ENCODE results near the gene SBF2.
"Not testable (repeated sequence)": the region's sequence is repeated elsewhere in the genome, so short reads cannot be mapped to it uniquely, and the experiment has no call there.

Gene SBF2

DNA sequence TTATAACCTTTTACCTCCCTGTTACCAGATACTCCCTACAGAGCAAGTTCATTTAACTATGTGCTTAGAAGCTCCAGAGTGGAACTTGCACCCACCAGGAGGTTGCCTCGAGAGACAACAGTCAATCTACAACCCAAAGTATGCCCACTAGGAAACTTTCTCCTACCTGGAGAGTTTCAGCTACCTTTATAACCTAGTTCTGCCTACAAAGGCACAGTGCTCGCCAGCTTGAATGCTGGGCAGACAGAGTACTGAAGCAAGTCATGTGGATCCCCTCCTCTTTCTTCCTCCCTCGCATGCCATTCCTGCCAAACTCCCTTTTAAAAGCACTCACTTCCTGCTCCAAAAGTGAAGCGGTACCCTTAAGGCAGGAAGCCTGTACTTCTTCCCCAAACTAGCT lies 371.2 kb downstream of the SBF2 start:
- Histone ChIP-seq H3K36me3 (ENCODE audit: insufficient read depth, low read length) (no peaks in the 10 kb centered on the region), H3K4me1 (ENCODE audit: insufficient read depth, low read length) (no peaks in the 10 kb centered on the region), H3K9me3 (ENCODE audit: low read length) (no peaks in the 10 kb centered on the region), H2AFZ (ENCODE audit: low read depth, low read length) (no peak overlapping the region), H3K4me3 (ENCODE audit: low read length) (no peak overlapping the region), H3K27me3 (ENCODE audit: insufficient read depth, low read length) (no peaks in the 10 kb centered on the region)

DNA sequence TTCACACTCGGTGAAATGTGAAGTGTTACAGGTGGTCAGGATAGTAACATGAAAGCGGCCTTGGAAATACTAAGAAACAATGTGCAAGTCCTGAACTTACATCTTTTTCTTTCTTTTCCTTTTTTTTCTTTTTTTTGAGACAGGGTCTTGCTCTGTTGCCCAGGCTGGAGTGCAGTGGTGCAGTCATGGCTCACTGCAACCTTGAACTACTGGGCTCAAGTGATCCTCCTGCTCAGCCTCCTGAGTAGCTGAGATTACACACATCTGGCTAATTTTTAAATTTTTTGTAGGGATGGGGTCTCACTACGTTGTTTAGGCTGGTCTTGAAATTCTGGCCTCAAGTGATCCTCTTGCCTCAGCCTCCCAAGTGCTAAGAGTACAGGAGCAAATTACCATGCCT lies 377.5 kb downstream of the SBF2 start:
- H3K27me3 ChIP-seq (ENCODE audit: insufficient read depth, low read length) = no peaks in the 10 kb centered on the region
- no peaks in the 10 kb centered on the region for H3K9me3 ChIP-seq (ENCODE audit: low read length)
- no peak overlapping the region for H3K4me3 ChIP-seq (ENCODE audit: low read length)
- H3K4me1 ChIP-seq (ENCODE audit: insufficient read depth, low read length) = no peaks in the 10 kb centered on the region
- H2AFZ ChIP-seq (ENCODE audit: low read depth, low read length) = no peak overlapping the region
- H3K36me3 ChIP-seq (ENCODE audit: insufficient read depth, low read length) = no peaks in the 10 kb centered on the region

DNA sequence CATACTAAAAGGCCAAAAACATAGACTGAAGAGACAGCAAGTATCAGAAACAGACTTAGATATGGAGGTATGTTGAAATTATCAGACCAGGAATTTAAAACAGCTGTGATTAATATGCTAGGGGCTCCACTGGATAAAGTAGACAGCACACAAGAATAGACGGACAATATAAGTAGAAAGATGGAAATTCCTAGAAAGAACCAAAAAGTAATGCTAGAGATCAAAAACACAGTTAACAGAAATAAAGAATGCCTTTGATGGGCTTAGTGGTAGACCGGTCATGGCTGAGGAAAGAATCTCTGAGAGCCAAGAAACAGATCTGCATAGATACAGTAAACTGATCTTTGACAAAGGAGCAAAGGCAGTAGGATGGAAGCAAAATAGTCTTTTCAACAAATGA lies 380.0 kb downstream of the SBF2 start:
- Histone ChIP-seq H3K4me3 (ENCODE audit: low read length) (no peak overlapping the region), H3K4me1 (ENCODE audit: insufficient read depth, low read length) (no peaks in the 10 kb centered on the region), H3K27me3 (ENCODE audit: insufficient read depth, low read length) (no peaks in the 10 kb centered on the region), H3K36me3 (ENCODE audit: insufficient read depth, low read length) (no peaks in the 10 kb centered on the region), H2AFZ (ENCODE audit: low read depth, low read length) (no peak overlapping the region), H3K9me3 (ENCODE audit: low read length) (no peaks in the 10 kb centered on the region)

DNA sequence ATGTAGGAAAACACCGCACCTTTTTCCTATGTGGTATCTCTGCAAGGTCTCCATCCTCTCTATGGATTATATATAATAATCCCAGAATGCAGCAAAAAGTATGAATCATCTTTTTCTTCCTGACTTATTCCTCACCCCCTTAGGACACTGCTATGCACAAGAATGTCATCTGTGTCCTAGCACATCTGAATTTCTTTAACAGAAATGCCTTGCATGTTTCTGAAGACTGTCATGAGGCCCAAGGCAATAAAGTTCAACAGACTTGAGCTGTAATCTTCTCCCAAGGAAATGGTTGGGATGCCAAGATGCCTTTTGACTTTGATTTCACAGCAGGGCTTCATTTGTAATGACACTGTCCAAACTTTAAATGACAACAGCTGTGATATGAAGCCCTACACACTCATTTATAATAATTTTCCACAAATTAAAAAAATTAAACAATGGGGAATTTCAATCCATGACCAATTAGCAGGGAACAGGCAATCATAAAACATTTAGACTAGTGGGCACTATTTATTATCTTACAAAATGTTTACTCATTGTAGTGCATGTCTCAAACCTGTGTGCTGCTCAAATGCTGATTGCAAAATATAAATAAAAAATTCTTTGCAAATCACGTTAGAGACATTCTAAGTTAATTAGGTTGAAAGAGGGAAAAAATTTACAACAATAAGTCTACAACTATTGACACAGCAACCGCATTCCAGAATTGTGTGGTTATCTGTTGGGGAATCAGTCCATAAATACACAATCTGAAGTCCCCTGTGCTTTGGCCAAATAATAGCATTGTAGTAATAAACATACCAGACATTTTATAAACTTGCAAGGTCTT lies 387.8 kb downstream of the SBF2 start:
- Histone ChIP-seq H2AFZ (ENCODE audit: low read depth, low read length) (no peak overlapping the region), H3K4me3 (ENCODE audit: low read length) (no peak overlapping the region), H3K36me3 (ENCODE audit: insufficient read depth, low read length) (no peaks in the 10 kb centered on the region), H3K9me3 (ENCODE audit: low read length) (no peaks in the 10 kb centered on the region), H3K4me1 (ENCODE audit: insufficient read depth, low read length) (peaks cover 11% of the 10 kb centered on the region), H3K27me3 (ENCODE audit: insufficient read depth, low read length) (no peaks in the 10 kb centered on the region)

DNA sequence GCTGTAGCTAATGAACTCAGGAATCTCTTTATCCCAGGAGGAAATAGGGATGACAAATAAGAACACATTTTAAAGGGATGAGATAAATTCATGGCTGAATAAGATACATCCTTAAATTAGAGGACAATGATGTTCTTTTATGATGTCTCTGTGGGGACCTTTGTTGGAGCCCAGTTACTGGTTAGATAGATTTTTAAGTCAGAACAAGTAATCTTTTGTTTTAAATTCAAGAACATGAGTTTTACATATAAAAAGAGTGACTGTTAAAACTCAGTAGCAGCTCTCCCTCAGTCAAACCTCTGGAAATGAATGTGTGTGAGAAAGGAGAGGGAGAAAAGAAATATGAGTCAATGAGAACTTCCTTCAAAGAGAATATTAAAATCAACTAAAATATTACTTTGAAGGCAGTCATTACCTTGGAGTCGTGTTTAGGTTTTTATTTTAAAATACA lies 388.5 kb downstream of the SBF2 start:
- Histone ChIP-seq H3K36me3 (ENCODE audit: insufficient read depth, low read length) (no peaks in the 10 kb centered on the region), H3K9me3 (ENCODE audit: low read length) (no peaks in the 10 kb centered on the region), H3K4me3 (ENCODE audit: low read length) (no peak overlapping the region), H3K27me3 (ENCODE audit: insufficient read depth, low read length) (no peaks in the 10 kb centered on the region), H3K4me1 (ENCODE audit: insufficient read depth, low read length) (peaks cover 11% of the 10 kb centered on the region), H2AFZ (ENCODE audit: low read depth, low read length) (no peak overlapping the region)

DNA sequence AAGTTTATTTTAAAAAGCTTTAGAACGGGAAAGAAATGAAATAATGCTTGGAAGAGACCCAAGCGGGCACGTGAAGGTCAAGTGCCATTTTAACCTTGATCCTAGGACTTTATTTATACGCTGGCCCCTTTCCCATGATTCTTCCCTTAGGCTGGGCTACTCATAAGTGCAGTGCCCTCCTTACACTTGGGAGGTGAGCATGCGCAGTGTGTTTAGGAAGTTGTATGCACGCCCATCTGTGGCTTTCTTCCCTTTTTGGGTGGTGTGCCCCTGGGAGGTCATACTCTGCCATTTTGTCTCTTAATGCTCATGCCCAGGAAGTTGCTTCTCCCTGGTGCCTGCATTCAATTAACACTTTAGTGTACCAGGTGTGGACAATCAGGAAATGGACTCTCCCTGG lies 390.4 kb downstream of the SBF2 start:
- Histone ChIP-seq H3K9me3 (ENCODE audit: low read length) (no peaks in the 10 kb centered on the region), H3K27me3 (ENCODE audit: insufficient read depth, low read length) (no peaks in the 10 kb centered on the region), H2AFZ (ENCODE audit: low read depth, low read length) (no peak overlapping the region), H3K4me3 (ENCODE audit: low read length) (no peak overlapping the region), H3K36me3 (ENCODE audit: insufficient read depth, low read length) (no peaks in the 10 kb centered on the region), H3K4me1 (ENCODE audit: insufficient read depth, low read length) (peaks cover 11% of the 10 kb centered on the region)

DNA sequence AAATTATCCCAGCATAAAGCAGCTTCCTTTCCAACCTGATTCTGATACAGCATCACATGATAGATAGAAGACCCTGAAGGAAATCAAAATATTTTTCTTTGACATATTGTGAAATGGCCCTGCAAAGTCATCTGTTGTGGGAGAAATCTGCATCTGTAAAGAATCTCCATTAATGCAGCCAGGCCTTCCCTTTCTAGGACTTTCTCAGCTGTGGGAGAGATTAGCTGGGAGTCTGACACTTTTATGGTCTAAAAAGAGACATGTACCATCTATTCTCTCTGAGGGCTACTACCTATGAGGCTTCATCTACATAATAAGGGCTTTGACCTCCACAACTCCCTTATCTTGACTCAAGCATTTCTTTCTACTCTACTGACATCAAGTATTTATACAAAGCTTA lies 392.1 kb downstream of the SBF2 start:
- Histone ChIP-seq H3K4me3 (ENCODE audit: low read length) (no peak overlapping the region), H3K36me3 (ENCODE audit: insufficient read depth, low read length) (no peaks in the 10 kb centered on the region), H3K9me3 (ENCODE audit: low read length) (no peaks in the 10 kb centered on the region), H3K4me1 (ENCODE audit: insufficient read depth, low read length) (peaks cover 11% of the 10 kb centered on the region), H3K27me3 (ENCODE audit: insufficient read depth, low read length) (no peaks in the 10 kb centered on the region), H2AFZ (ENCODE audit: low read depth, low read length) (no peak overlapping the region)

DNA sequence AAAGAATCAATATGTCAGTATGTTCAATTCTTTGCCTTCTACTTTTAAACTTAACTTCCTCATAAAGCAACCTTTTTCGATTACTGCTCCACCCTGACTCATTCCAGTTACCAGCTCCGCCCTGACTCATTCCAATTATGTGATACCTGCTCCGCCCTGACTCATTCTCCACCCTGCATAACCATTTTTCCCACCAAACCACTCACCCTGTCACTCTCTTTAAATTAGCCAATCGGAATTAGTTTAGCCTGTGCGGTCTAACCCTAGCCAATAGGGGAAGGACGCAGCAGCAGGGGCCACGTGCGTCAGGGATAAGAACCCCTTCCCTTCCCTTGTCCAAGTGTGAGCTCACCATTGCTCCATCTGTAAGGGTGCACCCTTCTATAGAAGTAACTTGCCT lies 393.8 kb downstream of the SBF2 start:
- H3K4me3 ChIP-seq (ENCODE audit: low read length); H3K36me3 ChIP-seq (ENCODE audit: insufficient read depth, low read length); H2AFZ ChIP-seq (ENCODE audit: low read depth, low read length); H3K4me1 ChIP-seq (ENCODE audit: insufficient read depth, low read length); H3K9me3 ChIP-seq (ENCODE audit: low read length); H3K27me3 ChIP-seq (ENCODE audit: insufficient read depth, low read length): not testable (repeated sequence)

DNA sequence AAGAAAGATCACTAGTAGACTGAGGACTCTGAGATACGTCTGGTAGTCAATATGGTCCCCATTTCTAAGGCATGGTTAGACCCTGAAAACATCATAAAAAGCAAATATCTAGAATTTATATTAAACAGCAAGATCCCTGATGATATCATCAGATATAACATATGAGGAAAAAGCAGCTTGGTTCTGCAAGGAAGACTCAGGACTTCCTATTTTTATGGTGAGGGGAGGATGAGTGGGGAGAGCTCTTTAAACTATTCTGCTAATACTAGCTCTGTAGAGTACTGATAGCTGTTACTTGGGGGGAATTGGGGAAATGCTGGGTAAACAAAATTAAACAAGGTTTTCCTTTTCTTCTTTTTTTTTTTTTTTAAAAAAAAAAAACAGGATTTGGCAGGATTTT lies 394.3 kb downstream of the SBF2 start:
- no peaks in the 10 kb centered on the region for H3K4me1 ChIP-seq (ENCODE audit: insufficient read depth, low read length)
- no peak overlapping the region for H3K4me3 ChIP-seq (ENCODE audit: low read length)
- no peaks in the 10 kb centered on the region for H3K27me3 ChIP-seq (ENCODE audit: insufficient read depth, low read length)

DNA sequence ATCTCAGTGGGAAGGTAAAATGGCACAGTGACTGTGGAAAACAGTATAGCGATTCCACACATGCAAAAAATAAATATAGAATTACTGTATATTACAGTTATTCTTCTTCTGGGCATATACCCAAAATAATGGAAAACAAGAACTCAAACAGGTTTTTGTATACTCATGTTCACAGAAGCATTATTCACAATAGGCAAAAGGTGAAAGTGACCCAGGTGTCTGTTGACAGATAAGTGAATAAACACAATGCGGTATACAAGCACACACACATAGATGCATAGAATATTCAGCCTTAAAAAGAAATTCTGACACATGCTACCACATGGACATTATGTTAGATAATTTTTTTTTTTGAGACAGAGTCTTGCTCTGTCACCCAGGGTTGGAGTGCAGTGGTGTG lies 397.1 kb downstream of the SBF2 start:
- peaks cover 3% of the 10 kb centered on the region for H3K36me3 ChIP-seq (ENCODE audit: insufficient read depth, low read length)
- no peak overlapping the region for H2AFZ ChIP-seq (ENCODE audit: low read depth, low read length)
- no peaks in the 10 kb centered on the region for H3K9me3 ChIP-seq (ENCODE audit: low read length)
- no peak overlapping the region for H3K4me3 ChIP-seq (ENCODE audit: low read length)
- H3K4me1 ChIP-seq (ENCODE audit: insufficient read depth, low read length) = no peaks in the 10 kb centered on the region
- no peaks in the 10 kb centered on the region for H3K27me3 ChIP-seq (ENCODE audit: insufficient read depth, low read length)

More for the DNA sequence above, 394.3 kb downstream of the SBF2 start:
- H2AFZ ChIP-seq (ENCODE audit: low read depth, low read length) = no peak overlapping the region
- H3K36me3 ChIP-seq (ENCODE audit: insufficient read depth, low read length) = peaks cover 3% of the 10 kb centered on the region
- no peaks in the 10 kb centered on the region for H3K9me3 ChIP-seq (ENCODE audit: low read length)

DNA sequence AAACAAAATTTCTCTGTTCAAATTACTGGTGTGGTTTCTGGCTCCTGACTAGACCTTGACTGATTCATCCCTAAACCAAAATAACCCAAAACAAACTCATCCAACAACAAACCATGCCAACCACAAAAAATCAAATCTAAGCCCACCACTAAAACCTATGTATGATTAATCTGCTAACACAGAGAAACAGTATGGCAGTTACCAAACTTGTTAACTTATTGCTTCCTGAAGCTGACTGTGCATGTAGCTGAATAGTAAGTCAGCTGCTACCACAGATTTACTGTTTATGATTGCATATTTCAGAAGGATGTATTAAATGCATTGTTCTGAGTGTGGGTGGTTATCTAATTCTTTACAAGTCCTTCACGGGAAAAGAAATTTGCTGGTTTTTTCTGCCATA lies 399.0 kb downstream of the SBF2 start:
- Histone ChIP-seq H3K4me1 (ENCODE audit: insufficient read depth, low read length) (no peaks in the 10 kb centered on the region), H3K27me3 (ENCODE audit: insufficient read depth, low read length) (no peaks in the 10 kb centered on the region), H3K9me3 (ENCODE audit: low read length) (no peaks in the 10 kb centered on the region), H3K36me3 (ENCODE audit: insufficient read depth, low read length) (peaks cover 3% of the 10 kb centered on the region), H2AFZ (ENCODE audit: low read depth, low read length) (no peak overlapping the region), H3K4me3 (ENCODE audit: low read length) (no peak overlapping the region)

DNA sequence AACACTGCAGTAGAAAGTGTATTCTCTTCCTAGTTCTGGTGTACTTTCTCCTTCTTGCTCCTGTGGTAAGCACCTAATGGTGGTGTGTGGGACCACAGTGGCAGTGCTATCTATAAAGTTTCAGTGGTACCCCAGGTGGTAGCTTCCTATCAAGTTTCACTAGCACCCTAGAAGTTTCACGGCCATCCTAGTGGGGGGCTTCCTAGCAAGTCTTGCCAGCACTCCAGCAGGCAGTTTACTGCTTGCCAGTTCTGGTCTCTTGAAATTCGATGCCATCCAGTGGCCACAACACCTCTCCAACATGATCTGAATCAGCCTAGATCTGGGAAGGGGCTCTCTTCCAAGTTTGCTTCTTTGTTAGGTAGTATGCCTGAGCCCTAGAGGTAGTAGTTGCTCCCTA lies 400.5 kb downstream of the SBF2 start:
- no peak overlapping the region for H3K4me3 ChIP-seq (ENCODE audit: low read length)
- no peak overlapping the region for H2AFZ ChIP-seq (ENCODE audit: low read depth, low read length)
- H3K9me3 ChIP-seq (ENCODE audit: low read length) = no peaks in the 10 kb centered on the region
- no peaks in the 10 kb centered on the region for H3K4me1 ChIP-seq (ENCODE audit: insufficient read depth, low read length)
- H3K36me3 ChIP-seq (ENCODE audit: insufficient read depth, low read length) = peaks cover 3% of the 10 kb centered on the region
- H3K27me3 ChIP-seq (ENCODE audit: insufficient read depth, low read length) = no peaks in the 10 kb centered on the region

DNA sequence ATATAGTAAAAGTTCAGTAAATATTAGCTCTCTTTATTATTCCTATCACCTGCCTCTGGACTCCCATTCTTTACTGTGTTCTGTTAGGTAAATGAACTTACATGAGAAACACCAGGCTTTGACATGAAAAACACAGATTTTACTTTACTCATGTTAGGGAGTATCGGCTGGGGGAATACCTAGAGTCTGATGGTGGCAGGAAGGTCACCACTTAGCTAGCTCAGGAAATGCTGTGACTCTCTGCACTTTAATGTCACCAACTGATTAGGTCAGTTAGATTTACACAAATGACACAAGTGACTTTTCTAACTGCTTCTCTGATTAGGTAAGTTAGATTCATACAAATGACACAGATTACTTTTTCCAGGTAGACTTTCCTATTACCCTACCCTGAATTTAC lies 405.1 kb downstream of the SBF2 start:
- Histone ChIP-seq H3K4me1 (ENCODE audit: insufficient read depth, low read length) (no peaks in the 10 kb centered on the region), H3K9me3 (ENCODE audit: low read length) (no peaks in the 10 kb centered on the region), H3K4me3 (ENCODE audit: low read length) (no peak overlapping the region), H3K27me3 (ENCODE audit: insufficient read depth, low read length) (no peaks in the 10 kb centered on the region), H2AFZ (ENCODE audit: low read depth, low read length) (no peak overlapping the region), H3K36me3 (ENCODE audit: insufficient read depth, low read length) (no peaks in the 10 kb centered on the region)

DNA sequence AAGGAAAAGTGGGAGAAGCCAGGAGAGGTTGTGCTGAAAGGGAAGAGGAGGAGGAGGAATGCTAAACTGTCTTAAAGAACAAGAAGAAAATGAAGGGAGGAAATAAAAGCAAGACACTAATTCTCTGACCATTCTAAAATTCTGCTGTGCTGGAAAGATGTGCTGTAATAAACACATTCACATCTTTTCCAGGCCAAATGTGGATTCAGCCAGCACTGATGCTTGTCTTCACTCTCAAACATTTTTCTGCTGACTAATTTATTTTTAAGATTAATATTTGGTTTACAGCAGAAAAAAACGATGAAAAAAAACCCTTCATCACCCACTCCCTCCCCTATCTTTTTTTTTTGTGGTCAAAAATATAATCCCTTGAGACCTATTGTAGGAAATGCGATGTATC lies 406.5 kb downstream of the SBF2 start:
- no peaks in the 10 kb centered on the region for H3K4me1 ChIP-seq (ENCODE audit: insufficient read depth, low read length)

More for the DNA sequence above, 406.5 kb downstream of the SBF2 start:
- Histone ChIP-seq H3K9me3 (ENCODE audit: low read length) (no peaks in the 10 kb centered on the region), H3K36me3 (ENCODE audit: insufficient read depth, low read length) (no peaks in the 10 kb centered on the region), H3K27me3 (ENCODE audit: insufficient read depth, low read length) (no peaks in the 10 kb centered on the region), H2AFZ (ENCODE audit: low read depth, low read length) (no peak overlapping the region), H3K4me3 (ENCODE audit: low read length) (no peak overlapping the region)
